Measurements from ENCODE around the gene NDN. TPM values are rescaled to one million over a fixed set of nuclear protein-coding genes. Genes with fewer than 3 reads are reported as not detected.

Gene NDN
- total and polyA plus RNA-seq, 2 experiments from 2014 or later = 76.9 to 127 TPM

DNA sequence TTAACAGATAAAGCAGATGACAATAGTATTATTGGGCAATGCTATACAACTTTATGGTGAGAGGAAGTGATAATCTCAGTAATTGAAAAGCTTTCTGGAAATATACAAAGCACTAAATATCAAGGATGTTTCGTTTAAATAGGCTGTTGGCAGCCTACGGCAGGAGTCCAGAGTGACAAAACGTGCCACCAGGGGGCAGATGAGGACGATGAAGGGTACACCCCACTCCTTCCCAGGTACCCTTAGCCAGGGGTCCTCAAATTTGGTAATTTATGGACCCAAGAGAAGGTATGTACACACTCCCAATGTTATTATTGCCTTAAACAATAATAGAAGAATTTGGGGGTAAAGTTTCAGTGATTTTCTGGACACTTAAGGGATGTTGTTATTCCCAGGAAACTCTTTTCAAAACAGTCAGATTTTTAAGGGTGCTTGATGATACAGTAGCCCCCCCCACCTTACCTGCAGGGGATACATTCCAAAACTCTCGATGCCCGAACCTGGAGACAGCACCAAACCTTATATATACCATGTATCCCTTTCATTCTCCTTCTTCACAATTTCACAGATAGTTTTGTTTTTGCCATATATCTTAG lies 38.1 kb downstream of the NDN start:
- in situ Hi-C loops (cut with MboI) = loop anchor here (10.0 to 25.0 kb wide), 2 partner anchors 216 to 1838 kb away; no protein-coding TSS in a partner anchor
- peak; percentile 33 for DNase-seq
- 19 to 27% methylated on average over 6 of the region's 6 CpGs for WGBS, 2 experiments (ENCODE audit: low coverage in 1 of 2, low lambda C conversion rate in 2 of 2, missing lambda C conversion rate in 2 of 2)
- Histone ChIP-seq H3F3A (ENCODE audit: insufficient read depth) (no peaks in the 10 kb centered on the region), H3K27me3 (replicated peaks; ENCODE audit: insufficient read depth) (peaks cover 20% of the 10 kb centered on the region; the same call in 1 of the 2 replicates), H3K9me3 (ENCODE audit: low read depth) (no peaks in the 10 kb centered on the region), H3K36me3 (ENCODE audit: low read depth) (no peaks in the 10 kb centered on the region), H3K4me2 (ENCODE audit: unreplicated experiment) (no peak overlapping the region), H4K20me1 (ENCODE audit: insufficient read depth) (no peaks in the 10 kb centered on the region), H3K4me1 (ENCODE audit: insufficient read depth) (no peaks in the 10 kb centered on the region), H3K4me3 (no peak overlapping the region), H3K9me2 (ENCODE audit: insufficient read depth) (no peaks in the 10 kb centered on the region), H3K9ac (no peak overlapping the region), H3K79me2 (ENCODE audit: insufficient read depth) (no peaks in the 10 kb centered on the region), H3K27ac (no peak overlapping the region), H2AFZ (no peak overlapping the region)
- TF ChIP-seq EZH2 (IDR thresholded peaks at IDR 0.05; ENCODE audit: insufficient read depth, poor library complexity, severe bottlenecking) = no peak
- no peak for TF ChIP-seq EZH2phosphoT487 (IDR thresholded peaks at IDR 0.05; ENCODE audit: insufficient read depth, low read depth)

DNA sequence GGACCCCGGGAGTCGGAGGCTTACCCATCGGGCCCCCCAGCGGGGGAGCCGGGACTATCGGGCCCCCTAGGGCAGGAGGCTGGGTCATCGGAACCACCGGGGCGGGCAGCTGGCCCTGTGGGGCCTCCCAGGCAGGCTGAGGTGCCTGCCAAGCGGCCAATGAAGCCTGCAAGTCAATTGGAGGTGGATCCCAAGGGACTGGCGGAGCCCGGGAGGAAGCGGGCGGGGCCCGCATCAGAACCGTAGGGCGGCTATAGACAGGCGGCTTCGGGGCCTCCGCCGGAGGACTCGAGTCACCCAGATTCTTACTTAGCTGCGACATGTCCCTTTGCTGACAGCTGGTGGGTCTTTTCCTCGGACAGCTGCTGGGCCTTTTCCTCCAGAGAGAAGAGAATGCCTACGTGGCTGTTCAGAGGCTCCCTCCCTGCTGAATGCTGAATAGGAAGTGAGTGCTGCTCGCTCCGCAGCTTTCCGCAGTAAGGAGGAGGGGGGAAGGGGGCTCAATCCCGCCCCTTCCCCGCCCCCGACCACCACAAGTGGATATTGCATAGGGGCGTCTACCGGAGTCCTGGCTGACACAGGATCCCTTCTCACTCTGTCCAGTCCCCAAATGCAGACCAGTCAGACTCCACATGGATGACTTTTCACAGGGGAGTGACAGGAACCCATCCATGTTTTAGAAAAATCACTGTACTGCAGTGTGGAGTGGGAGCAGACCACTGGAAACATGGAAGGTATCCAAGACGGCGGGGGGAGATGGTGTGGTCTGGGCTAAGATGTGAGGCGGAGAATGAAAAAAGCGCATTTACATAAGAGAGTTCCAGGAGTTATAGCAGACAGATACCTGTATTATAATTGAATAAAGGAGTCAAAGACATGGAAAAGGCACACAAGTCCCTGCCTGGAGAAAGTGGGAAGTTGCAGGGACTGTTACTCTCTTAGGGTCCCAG lies 39.4 kb downstream of the NDN start, which contains the start of gene MAGEL2:
TSS of gene MAGEL2 (minus strand) at position 447 of the 950 bp plus-strand sequence. CDS start at position 322, 125 bp downstream.
- WGBS, 2 experiments (ENCODE audit: low coverage in 1 of 2, low lambda C conversion rate in 2 of 2, missing lambda C conversion rate in 2 of 2) = 39 to 45% methylated on average over 32 to 37 of the region's 37 CpGs
- TF ChIP-seq EZH2phosphoT487 (IDR thresholded peaks at IDR 0.05; ENCODE audit: insufficient read depth, low read depth) (no peak), EZH2 (IDR thresholded peaks at IDR 0.05; ENCODE audit: insufficient read depth, poor library complexity, severe bottlenecking) (no peak)

DNA sequence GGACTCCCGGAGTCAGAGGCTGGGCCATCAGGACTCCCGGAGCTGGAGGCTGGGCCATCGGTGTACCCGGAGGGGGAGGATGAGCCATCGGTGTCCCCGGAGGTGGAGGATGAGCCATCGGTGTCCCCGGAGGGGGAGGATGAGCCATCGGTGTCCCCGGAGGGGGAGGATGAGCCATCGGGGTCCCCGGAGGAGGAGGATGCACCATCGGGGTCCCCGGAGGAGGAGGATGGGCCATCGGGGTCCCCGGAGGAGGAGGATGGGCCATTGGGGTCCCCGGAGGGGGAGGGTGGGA lies 40.2 kb downstream of the NDN start:
- no peak for DNase-seq
- 53 to 85% methylated on average over 2 to 17 of the region's 17 CpGs for WGBS, 2 experiments (ENCODE audit: low coverage in 1 of 2, low lambda C conversion rate in 2 of 2, missing lambda C conversion rate in 2 of 2)

More for the DNA sequence above, 39.4 kb downstream of the NDN start, which contains the start of gene MAGEL2:
- Histone ChIP-seq H3K4me2 (ENCODE audit: unreplicated experiment) (peak within 1 kb of the TSS; percentile 48), H3K9me3 (ENCODE audit: low read depth) (no peaks in the 10 kb centered on the region), H3K9me2 (ENCODE audit: insufficient read depth) (no peaks in the 10 kb centered on the region), H3K27ac (no peak within 1 kb of the TSS), H4K20me1 (ENCODE audit: insufficient read depth) (no peaks in the 10 kb centered on the region), H3K27me3 (replicated peaks; ENCODE audit: insufficient read depth) (peaks cover 20% of the 10 kb centered on the region; the same call in 1 of the 2 replicates), H3F3A (ENCODE audit: insufficient read depth) (no peaks in the 10 kb centered on the region), H2AFZ (peak within 1 kb of the TSS; percentile 51; the same call in 1 of the 2 replicates), H3K4me1 (ENCODE audit: insufficient read depth) (no peaks in the 10 kb centered on the region), H3K36me3 (ENCODE audit: low read depth) (no peaks in the 10 kb centered on the region), H3K9ac (peak within 1 kb of the TSS; percentile 42; the same call in 1 of the 2 replicates), H3K79me2 (ENCODE audit: insufficient read depth) (no peaks in the 10 kb centered on the region), H3K4me3 (peak within 1 kb of the TSS; percentile 49)
- peak; percentile 30 for DNase-seq
- in situ Hi-C loops (cut with MboI) = loop anchor here (10.0 to 25.0 kb wide), 2 partner anchors 217 to 1840 kb away; no protein-coding TSS in a partner anchor

More for the DNA sequence above, 40.2 kb downstream of the NDN start:
- Histone ChIP-seq H2AFZ (peak overlapping the region; percentile 51; the same call in 1 of the 2 replicates), H3K9me2 (ENCODE audit: insufficient read depth) (no peaks in the 10 kb centered on the region), H3K27ac (no peak overlapping the region), H3K79me2 (ENCODE audit: insufficient read depth) (no peaks in the 10 kb centered on the region), H3K36me3 (ENCODE audit: low read depth) (no peaks in the 10 kb centered on the region), H3F3A (ENCODE audit: insufficient read depth) (no peaks in the 10 kb centered on the region), H3K9me3 (ENCODE audit: low read depth) (no peaks in the 10 kb centered on the region), H3K9ac (no peak overlapping the region), H3K27me3 (replicated peaks; ENCODE audit: insufficient read depth) (peaks cover 20% of the 10 kb centered on the region; the same call in 1 of the 2 replicates), H3K4me2 (ENCODE audit: unreplicated experiment) (no peak overlapping the region), H3K4me3 (no peak overlapping the region), H4K20me1 (ENCODE audit: insufficient read depth) (no peaks in the 10 kb centered on the region), H3K4me1 (ENCODE audit: insufficient read depth) (no peaks in the 10 kb centered on the region)
- no peak for TF ChIP-seq EZH2 (IDR thresholded peaks at IDR 0.05; ENCODE audit: insufficient read depth, poor library complexity, severe bottlenecking)
- TF ChIP-seq EZH2phosphoT487 (IDR thresholded peaks at IDR 0.05; ENCODE audit: insufficient read depth, low read depth) = no peak
- in situ Hi-C loops (cut with MboI) = loop anchor here (10.0 to 25.0 kb wide), 2 partner anchors 218 to 1840 kb away; no protein-coding TSS in a partner anchor

Data from GM23248 (cell line).